Mucosa of rectum (tissue), 2 donors: ENCODE results near the gene UMAD1.

Experiments
- H3K27ac ChIP-seq, 2 donors: one replicate each; pipeline ENCODE4 v1.7.0; 2013; ENCODE audit warnings: inconsistent platforms in 2 of 2, low read depth in 2 of 2, low read length in 2 of 2
- H3K27me3 ChIP-seq, 2 donors: one replicate each; pipeline ENCODE4 v1.7.0; 2013; ENCODE audit warnings: low read length in 2 of 2; ENCODE audit not compliant: control insufficient read depth in 2 of 2, insufficient read depth in 2 of 2
- H3K36me3 ChIP-seq, 2 donors: one replicate each; pipeline ENCODE4 v1.7.0; 2013; ENCODE audit warnings: low read length in 2 of 2; ENCODE audit not compliant: control insufficient read depth in 2 of 2, insufficient read depth in 2 of 2
- H3K4me1 ChIP-seq, 2 donors: one replicate each; pipeline ENCODE4 v1.7.0; 2013; ENCODE audit warnings: low read length in 2 of 2, mild to moderate bottlenecking in 1 of 2; ENCODE audit not compliant: control insufficient read depth in 2 of 2, insufficient read depth in 2 of 2
- H3K4me3 ChIP-seq, 2 donors: one replicate each; pipeline ENCODE4 v1.7.0; 2013; ENCODE audit warnings: low read length in 2 of 2
- H3K9ac ChIP-seq, 2 donors: one replicate each; pipeline ENCODE4 v1.7.0; 2013; ENCODE audit warnings: low read length in 2 of 2, low read depth in 1 of 2, mild to moderate bottlenecking in 1 of 2
- H3K9me3 ChIP-seq, 2 donors: one replicate each; pipeline ENCODE4 v1.7.0; 2013; ENCODE audit warnings: low read length in 2 of 2; ENCODE audit not compliant: control insufficient read depth in 2 of 2
- donor health status: healthy.
- donor health status: Normal muscosa, but diverticular disease.

Gene UMAD1

DNA sequence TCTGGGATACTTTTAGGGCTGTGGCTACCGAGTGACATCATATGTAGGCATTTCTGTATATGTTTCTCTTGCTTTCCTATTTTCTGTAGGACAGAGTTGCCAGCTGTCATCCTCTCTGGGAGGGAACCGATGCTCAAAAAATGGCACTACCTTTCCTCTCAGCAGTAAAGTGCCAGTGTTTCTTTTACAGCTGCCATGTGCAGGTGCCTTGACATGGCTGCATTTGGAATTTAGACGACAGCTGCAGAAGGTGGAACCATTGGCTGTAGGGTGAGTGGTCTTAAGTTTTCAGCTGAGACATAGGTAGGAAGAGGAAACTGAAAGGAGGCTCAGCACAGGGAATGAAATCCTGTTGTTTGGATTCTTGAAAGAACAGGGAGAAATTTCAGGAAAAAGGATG lies 98.1 kb downstream of the UMAD1 start:
- H3K36me3 ChIP-seq: no peaks in the 10 kb centered on the region
- H3K4me3 ChIP-seq: no peak overlapping the region
- peaks cover 3 to 5% of the 10 kb centered on the region in 2 donors for H3K4me1 ChIP-seq
- H3K27me3 ChIP-seq: no peaks in the 10 kb centered on the region
- no peak overlapping the region for H3K27ac ChIP-seq
- no peaks in the 10 kb centered on the region for H3K9me3 ChIP-seq
- no peak overlapping the region for H3K9ac ChIP-seq

DNA sequence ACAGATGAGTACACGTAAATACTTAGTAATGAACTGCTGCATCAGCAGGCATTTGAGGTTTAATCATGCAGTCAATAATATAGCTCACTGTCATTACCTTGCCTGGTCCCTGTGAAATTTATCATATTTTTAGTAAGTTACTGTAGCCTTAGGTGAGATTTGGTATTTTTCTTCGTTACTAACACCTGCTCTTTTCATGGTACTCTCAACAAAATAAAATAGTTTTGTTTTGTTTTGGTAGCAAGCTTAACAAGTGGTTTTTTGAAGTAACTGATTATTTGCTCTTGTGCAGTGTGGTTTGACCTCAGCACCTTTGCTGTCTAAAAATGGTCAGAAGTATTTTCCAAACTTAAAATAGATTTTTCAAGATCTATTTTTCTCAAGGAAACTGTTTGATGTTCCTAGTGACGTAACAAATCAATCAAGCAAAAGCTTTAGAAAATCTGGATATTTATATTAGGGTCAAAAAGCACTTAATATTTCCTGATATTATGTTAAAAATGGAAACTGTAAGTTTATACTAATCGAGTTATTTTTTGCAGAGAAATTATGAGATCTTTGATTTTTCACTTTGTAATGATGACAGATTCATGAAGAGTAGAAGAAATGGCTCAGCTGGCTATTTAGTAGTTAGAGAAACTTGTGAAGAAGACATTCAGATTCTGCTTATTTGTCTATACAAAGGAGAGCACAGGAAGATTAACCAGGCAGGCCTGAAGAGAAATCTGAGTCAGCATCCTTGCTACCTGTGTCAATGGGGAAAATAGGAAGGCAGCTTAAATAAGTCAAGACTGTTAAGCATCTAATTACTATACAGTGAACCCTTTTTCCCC lies 98.9 kb downstream of the UMAD1 start:
- no peak overlapping the region for H3K9ac ChIP-seq
- H3K27ac ChIP-seq: no peak overlapping the region
- H3K27me3 ChIP-seq: no peaks in the 10 kb centered on the region
- peaks cover 3 to 5% of the 10 kb centered on the region in 2 donors for H3K4me1 ChIP-seq
- H3K36me3 ChIP-seq: no peaks in the 10 kb centered on the region
- H3K9me3 ChIP-seq: no peaks in the 10 kb centered on the region
- H3K4me3 ChIP-seq: no peak overlapping the region

DNA sequence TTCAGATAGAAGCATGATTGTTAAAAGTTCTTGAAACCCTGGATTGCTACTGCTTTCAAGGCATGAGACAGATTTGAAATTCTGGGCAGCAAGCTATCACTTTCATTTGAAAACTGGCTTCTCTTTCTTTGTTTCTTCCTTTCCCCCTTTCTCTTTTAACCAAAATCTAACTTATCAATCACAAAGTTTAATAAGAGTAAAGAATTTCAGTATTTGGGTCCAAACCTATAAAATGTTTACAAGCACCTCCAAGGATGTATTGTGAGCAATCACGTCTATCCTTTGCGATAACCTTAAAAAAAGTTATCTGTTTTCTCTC lies 99.4 kb downstream of the UMAD1 start:
- no peak overlapping the region for H3K4me3 ChIP-seq
- no peaks in the 10 kb centered on the region for H3K9me3 ChIP-seq
- H3K36me3 ChIP-seq: no peaks in the 10 kb centered on the region
- H3K27ac ChIP-seq: no peak overlapping the region
- peaks cover 3 to 5% of the 10 kb centered on the region in 2 donors for H3K4me1 ChIP-seq
- H3K27me3 ChIP-seq: no peaks in the 10 kb centered on the region
- no peak overlapping the region for H3K9ac ChIP-seq

DNA sequence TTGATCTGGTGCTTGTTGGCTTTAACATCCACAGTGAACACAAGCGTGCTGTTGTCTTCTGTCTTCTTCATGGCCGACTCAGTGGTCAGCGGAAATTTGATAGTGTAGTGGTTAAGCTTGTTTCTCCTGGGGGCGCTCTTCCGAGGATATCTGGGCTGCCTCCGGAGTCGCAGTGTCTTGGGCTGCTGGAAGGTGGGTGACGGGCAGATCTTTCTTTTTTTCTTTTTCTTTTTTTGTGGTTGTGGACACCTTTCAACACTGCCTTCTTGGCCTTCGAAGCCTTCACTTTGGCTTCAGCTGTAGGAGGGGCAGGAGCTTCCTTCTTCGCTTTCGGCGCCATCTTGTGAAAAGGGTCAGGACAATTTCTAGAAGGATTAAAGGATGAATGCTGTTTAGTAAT lies 101.7 kb downstream of the UMAD1 start:
- Histone ChIP-seq H3K27ac (no peak overlapping the region), H3K27me3 (no peaks in the 10 kb centered on the region), H3K4me1 (peaks cover 7 to 8% of the 10 kb centered on the region in 2 donors), H3K9ac (no peak overlapping the region), H3K4me3 (no peak overlapping the region), H3K9me3 (no peaks in the 10 kb centered on the region), H3K36me3 (no peaks in the 10 kb centered on the region)

DNA sequence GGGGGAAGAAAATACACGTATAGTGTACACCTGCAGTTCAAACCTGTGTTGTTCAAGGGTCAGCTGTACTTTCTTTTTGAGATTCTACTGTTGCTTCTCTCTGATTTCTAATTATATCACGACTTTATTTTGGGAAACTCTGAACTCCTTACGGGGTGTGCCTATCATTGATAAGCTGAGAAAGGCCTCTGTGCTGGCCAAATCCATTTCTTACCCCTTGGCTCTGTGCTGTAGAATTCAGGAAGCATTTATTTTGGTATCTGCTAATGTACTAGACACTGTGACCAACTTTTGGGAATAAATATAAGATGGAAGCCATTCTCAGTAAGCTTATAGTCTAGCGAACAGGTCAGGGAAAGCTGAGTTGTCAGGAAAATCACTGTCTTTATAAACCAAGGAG lies 104.7 kb downstream of the UMAD1 start:
- Histone ChIP-seq H3K4me1 (peaks cover 7% of the 10 kb centered on the region in 2 donors), H3K9ac (no peak overlapping the region), H3K4me3 (no peak overlapping the region), H3K27me3 (no peaks in the 10 kb centered on the region), H3K9me3 (no peaks in the 10 kb centered on the region), H3K27ac (no peak overlapping the region), H3K36me3 (no peaks in the 10 kb centered on the region)

DNA sequence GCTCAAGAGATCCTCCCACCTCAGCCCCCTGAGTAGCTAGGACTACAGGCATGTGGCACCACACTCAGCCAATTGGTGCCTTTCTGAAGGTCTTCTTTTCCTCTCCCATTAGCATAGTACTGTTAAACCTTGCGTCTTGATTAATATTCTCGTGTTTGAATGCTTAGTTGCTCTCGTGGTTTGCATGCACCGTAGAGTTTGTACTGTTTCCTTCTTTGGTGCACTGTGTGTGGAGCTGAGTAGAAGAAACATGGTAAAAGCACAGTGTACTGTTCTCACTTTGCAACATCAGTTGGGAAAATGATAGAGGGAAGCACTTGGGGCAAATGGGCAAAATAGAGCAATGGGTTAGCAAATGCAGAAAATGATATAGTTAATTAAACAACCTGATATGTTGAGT lies 105.4 kb downstream of the UMAD1 start:
- Histone ChIP-seq H3K4me1 (peaks cover 3 to 4% of the 10 kb centered on the region in 2 donors), H3K36me3 (no peaks in the 10 kb centered on the region), H3K9ac (no peak overlapping the region)

DNA sequence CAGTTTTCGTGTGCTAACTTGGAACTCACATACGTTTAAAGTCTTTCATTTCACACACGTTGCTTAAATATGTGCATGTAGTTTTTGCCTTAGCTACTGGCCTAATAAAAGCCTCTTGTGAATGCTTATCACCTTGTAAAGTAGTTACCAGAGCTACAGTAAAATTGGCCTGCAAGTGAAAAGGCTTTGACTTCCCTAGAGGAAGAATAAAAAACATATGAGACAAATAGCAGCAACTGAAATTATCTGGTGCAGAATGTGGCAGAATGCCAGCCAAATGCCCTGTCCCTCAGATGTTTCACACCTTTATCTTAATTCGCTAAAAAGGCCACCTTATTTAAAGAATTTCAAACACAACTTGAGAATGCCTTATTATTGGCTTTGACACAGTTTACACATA lies 105.9 kb downstream of the UMAD1 start:
- H3K27ac ChIP-seq: no peak overlapping the region
- no peaks in the 10 kb centered on the region for H3K36me3 ChIP-seq
- H3K4me3 ChIP-seq: no peak overlapping the region
- no peaks in the 10 kb centered on the region for H3K27me3 ChIP-seq
- H3K4me1 ChIP-seq: peaks cover 4 to 8% of the 10 kb centered on the region in 2 donors
- no peak overlapping the region for H3K9ac ChIP-seq
- no peaks in the 10 kb centered on the region for H3K9me3 ChIP-seq

More for the DNA sequence above, 105.4 kb downstream of the UMAD1 start:
- no peak overlapping the region for H3K27ac ChIP-seq
- no peaks in the 10 kb centered on the region for H3K9me3 ChIP-seq
- H3K4me3 ChIP-seq: no peak overlapping the region
- no peaks in the 10 kb centered on the region for H3K27me3 ChIP-seq

DNA sequence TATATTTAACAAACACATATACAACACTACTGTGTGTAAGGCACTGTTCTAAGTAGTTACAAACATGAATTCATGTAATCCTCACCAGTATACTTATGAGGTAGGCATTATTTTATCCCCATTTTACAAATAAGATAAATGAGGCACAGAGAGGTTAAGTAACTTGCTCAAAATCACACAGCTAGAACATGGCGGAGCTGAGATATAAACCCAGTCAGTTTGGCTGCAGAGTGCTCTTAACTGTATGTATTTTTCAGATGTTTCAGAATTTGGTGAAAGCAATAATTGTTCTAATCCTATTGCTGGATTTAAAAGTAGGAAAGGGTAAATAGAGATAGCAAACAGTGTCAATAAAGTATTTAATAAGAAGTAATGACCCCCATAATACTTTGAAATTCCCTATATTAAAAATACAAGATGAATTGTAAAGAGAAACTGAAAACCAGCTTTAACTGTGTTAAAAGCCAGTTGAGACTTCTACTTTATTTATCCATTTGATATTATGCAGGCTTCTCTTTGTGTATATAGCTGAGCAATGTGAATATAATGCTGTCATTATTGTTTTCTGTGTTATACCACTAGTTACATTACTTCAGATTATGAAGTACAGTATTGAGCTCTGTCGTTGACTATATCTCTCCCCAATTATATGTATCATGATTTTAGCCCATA lies 110.2 kb downstream of the UMAD1 start:
- H3K4me1 ChIP-seq: peaks cover 4 to 12% of the 10 kb centered on the region in 2 donors
- no peaks in the 10 kb centered on the region for H3K36me3 ChIP-seq
- no peak overlapping the region for H3K27ac ChIP-seq
- H3K9ac ChIP-seq: no peak overlapping the region
- H3K4me3 ChIP-seq: peak overlapping the region in 1 of 2 donors; percentile 14
- H3K27me3 ChIP-seq: no peaks in the 10 kb centered on the region
- H3K9me3 ChIP-seq: no peaks in the 10 kb centered on the region

DNA sequence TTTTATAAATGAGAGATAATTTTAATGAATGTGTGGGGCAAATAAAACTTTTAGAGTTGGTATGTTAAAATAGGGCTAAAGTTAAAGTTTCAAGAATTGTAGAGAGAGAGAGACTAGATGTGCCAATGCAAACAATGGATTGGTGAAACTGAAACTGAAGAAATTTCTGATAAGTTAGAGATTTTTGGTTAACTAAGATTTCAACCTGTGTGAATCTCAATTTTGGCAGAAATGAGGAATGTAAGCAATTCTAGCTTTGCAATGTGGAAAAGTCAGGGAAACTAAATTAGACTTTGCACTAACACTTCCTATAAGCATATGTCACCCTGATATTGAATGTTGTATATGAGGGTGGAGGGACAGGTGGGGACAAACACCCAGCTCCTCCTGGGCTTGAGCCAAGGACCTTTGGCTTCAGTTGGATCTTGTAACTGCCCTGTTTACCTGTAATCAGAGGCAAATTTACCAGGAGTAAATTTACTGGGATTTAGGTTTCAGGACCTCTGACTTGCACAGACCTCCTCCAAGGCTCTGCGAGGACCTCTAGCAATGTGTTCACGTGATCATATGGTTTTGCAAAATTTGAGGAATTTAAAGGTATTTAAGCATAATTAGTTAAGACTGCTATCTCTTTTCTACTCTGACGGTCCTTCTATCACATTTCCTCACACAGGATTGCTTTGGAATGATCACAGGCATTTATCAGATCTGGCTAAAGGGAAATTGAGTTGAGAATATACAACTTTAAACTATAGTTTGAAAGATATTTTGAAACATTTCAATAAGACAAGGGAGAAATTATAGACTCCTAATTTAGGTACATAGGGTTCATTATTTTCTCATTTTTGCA lies 110.9 kb downstream of the UMAD1 start:
- H3K36me3 ChIP-seq: no peaks in the 10 kb centered on the region
- no peaks in the 10 kb centered on the region for H3K9me3 ChIP-seq
- H3K27ac ChIP-seq: peak overlapping the region in 1 of 2 donors; percentile 23
- no peak overlapping the region for H3K9ac ChIP-seq
- peak overlapping the region; percentile 29 to 30 for H3K4me3 ChIP-seq
- no peaks in the 10 kb centered on the region for H3K27me3 ChIP-seq
- peaks cover 2 to 8% of the 10 kb centered on the region in 2 donors for H3K4me1 ChIP-seq

DNA sequence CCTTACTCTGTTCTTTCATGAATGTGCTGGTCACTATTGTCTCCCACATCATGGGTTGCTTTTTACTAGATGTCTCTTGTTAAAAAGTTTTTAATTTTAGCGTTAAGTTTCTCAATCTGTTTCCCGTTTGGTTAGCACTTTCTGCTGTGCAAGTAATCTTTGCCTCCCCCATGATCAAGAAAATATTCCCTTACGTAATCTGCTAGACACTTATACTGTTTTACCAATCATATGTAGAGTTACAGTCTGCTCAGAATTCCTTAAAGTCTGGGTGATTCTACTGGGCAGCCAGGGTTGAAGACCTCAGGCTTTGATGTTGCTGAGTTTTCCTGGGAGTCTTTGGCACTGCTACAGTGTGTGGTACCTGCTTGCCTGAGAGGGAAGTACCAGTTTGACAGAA lies 116.0 kb downstream of the UMAD1 start:
- Histone ChIP-seq H3K9ac (no peak overlapping the region), H3K4me3 (no peak overlapping the region), H3K4me1 (peaks cover 0 to 5% of the 10 kb centered on the region in 2 donors)

More for the DNA sequence above, 116.0 kb downstream of the UMAD1 start:
- Histone ChIP-seq H3K27me3 (no peaks in the 10 kb centered on the region), H3K27ac (no peak overlapping the region), H3K36me3 (no peaks in the 10 kb centered on the region), H3K9me3 (no peaks in the 10 kb centered on the region)
